IMR-90 (cell line): ENCODE data around the gene SGK2. TPM values are rescaled to one million over a fixed set of nuclear protein-coding genes. Genes with fewer than 3 reads are reported as not detected.

Experiments used
- ATAC-seq: fragments of 200-7000 bp; cut with Tn5 transposase; 2 replicates; pipeline ENCODE4 v1.9.1; 2020; ENCODE audit warnings: low read depth, mild to moderate bottlenecking, moderate library complexity
- BruUV-seq: library from RNA; stranded (reverse); fragments of 400-500 nt; replicated peaks from 2 replicates; lab custom pipeline; 2021; lab: Mats Ljungman, UMichigan
- CTCF ChIA-PET: fragments of 300-600 bp; formaldehyde crosslinking; extraction: SDS; loops from one replicate; lab custom pipeline; 2021; ENCODE audit warnings: antibody characterized with exemption; lab: Yijun Ruan, JAX
- POLR2A ChIA-PET: fragments of 300-600 bp; sonication (Branson Sonifier 250); formaldehyde crosslinking; loops from one replicate; lab custom pipeline; 2022; ENCODE audit warnings: antibody characterized with exemption; ENCODE audit not compliant: unreplicated experiment; lab: Charles Lee
- DNase-seq: peaks from one replicate; pipeline ENCODE4 v3.0.0; 2013
- H2AFZ ChIP-seq: replicated peaks from 2 replicates; pipeline ENCODE3; 2013; ENCODE audit warnings: low read length, mild to moderate bottlenecking; ENCODE audit not compliant: poor library complexity
- H2AK5ac ChIP-seq: 2 replicates; pipeline ENCODE4 v1.6.1; 2013; ENCODE audit warnings: low read depth, low read length, inconsistent platforms
- H2AK9ac ChIP-seq: replicated peaks from 2 replicates; pipeline ENCODE3; 2013; ENCODE audit warnings: mild to moderate bottlenecking, low read depth, low read length, moderate library complexity; ENCODE audit not compliant: poor library complexity
- H2BK120ac ChIP-seq: 2 replicates; pipeline ENCODE4 v1.6.1; 2013; ENCODE audit warnings: low read depth, low read length, inconsistent platforms
- H2BK15ac ChIP-seq: 3 replicates; pipeline ENCODE4 v1.6.1; 2013; ENCODE audit warnings: low read depth, low read length, inconsistent platforms
- H2BK20ac ChIP-seq: 2 replicates; pipeline ENCODE4 v1.6.1; 2013; ENCODE audit warnings: low read depth, mild to moderate bottlenecking, inconsistent platforms, low read length, moderate library complexity
- H2BK5ac ChIP-seq: 2 replicates; pipeline ENCODE4 v1.6.1; 2013; ENCODE audit warnings: mild to moderate bottlenecking, low read depth, low read length, inconsistent platforms; ENCODE audit not compliant: poor library complexity, severe bottlenecking
- H3K14ac ChIP-seq: replicated peaks from 2 replicates; pipeline ENCODE4 v1.6.1; 2013; ENCODE audit warnings: low read depth, low read length, inconsistent platforms
- H3K18ac ChIP-seq: 2 replicates; pipeline ENCODE4 v1.6.1; 2013; ENCODE audit warnings: low read depth, low read length, control low read depth
- H3K23ac ChIP-seq: 2 replicates; pipeline ENCODE4 v1.6.1; 2013; ENCODE audit warnings: low read depth, low read length, inconsistent platforms
- H3K27ac ChIP-seq: 2 replicates; pipeline ENCODE4 v1.5.1; 2013; ENCODE audit warnings: mild to moderate bottlenecking, control low read depth, low read length; ENCODE audit not compliant: insufficient read depth
- H3K27me3 ChIP-seq: 2 replicates; pipeline ENCODE4 v1.6.1; 2013; ENCODE audit warnings: low read length; ENCODE audit not compliant: control insufficient read depth, insufficient read depth
- H3K36me3 ChIP-seq: 2 replicates; pipeline ENCODE4 v1.6.1; 2013; ENCODE audit warnings: low read length, mixed read lengths; ENCODE audit not compliant: control insufficient read depth, insufficient read depth
- H3K4ac ChIP-seq: 2 replicates; pipeline ENCODE4 v1.6.1; 2013; ENCODE audit warnings: low read depth, low read length, inconsistent platforms
- H3K4me1 ChIP-seq: 2 replicates; pipeline ENCODE4 v1.6.1; 2013; ENCODE audit warnings: low read length, mixed read lengths; ENCODE audit not compliant: control insufficient read depth, insufficient read depth
- H3K4me2 ChIP-seq: 2 replicates; pipeline ENCODE4 v1.6.1; 2013; ENCODE audit warnings: low read depth, mild to moderate bottlenecking, control low read depth, low read length, moderate library complexity
- H3K4me3 ChIP-seq: 2 replicates; pipeline ENCODE4 v1.5.1; 2013; ENCODE audit warnings: low read depth, mild to moderate bottlenecking, control low read depth, low read length, moderate library complexity; ENCODE audit not compliant: insufficient read depth
- H3K56ac ChIP-seq: 2 replicates; pipeline ENCODE4 v1.6.1; 2013; ENCODE audit warnings: low read length, inconsistent platforms; ENCODE audit not compliant: insufficient read depth; ENCODE audit errors: extremely low read depth
- H3K79me1 ChIP-seq, 2 experiments: 2 replicates each; pipeline ENCODE4 v1.6.1; 2013; ENCODE audit warnings: low read length in 2 of 2, inconsistent platforms in 1 of 2, low read depth in 1 of 2
- H3K9ac ChIP-seq: 2 replicates; pipeline ENCODE4 v1.6.1; 2013; ENCODE audit warnings: low read depth, low read length, control low read depth
- H3K9me1 ChIP-seq: 2 replicates; pipeline ENCODE4 v1.6.1; 2013; ENCODE audit warnings: low read length, inconsistent platforms; ENCODE audit not compliant: insufficient read depth
- H3K9me3 ChIP-seq: 2 replicates; pipeline ENCODE4 v1.6.1; 2013; ENCODE audit warnings: low read length; ENCODE audit not compliant: control insufficient read depth, insufficient read depth
- H4K20me1 ChIP-seq: 2 replicates; pipeline ENCODE4 v1.6.1; 2013; ENCODE audit warnings: low read length, inconsistent platforms; ENCODE audit not compliant: insufficient read depth
- H4K5ac ChIP-seq: 2 replicates; pipeline ENCODE4 v1.6.1; 2013; ENCODE audit warnings: mild to moderate bottlenecking, low read depth, low read length, control low read depth
- H4K8ac ChIP-seq, 2 experiments: 2 replicates each; pipeline ENCODE4 v1.6.1; 2013; ENCODE audit warnings: low read depth in 2 of 2, low read length in 2 of 2, control low read depth in 1 of 2, inconsistent platforms in 1 of 2
- H4K91ac ChIP-seq: 2 replicates; pipeline ENCODE4 v1.6.1; 2013; ENCODE audit warnings: low read depth, low read length, inconsistent platforms; ENCODE audit not compliant: insufficient read depth
- CEBPB ChIP-seq: IDR thresholded peaks from 2 replicates; pipeline ENCODE4 v1.6.1; 2012; ENCODE audit warnings: low read depth, low read length, improper control_type of control experiment
- CHD1 ChIP-seq: IDR thresholded peaks from 2 replicates; pipeline ENCODE4 v1.6.1; 2012; ENCODE audit warnings: low read depth, low read length, improper control_type of control experiment
- MAZ ChIP-seq: IDR thresholded peaks from 2 replicates; pipeline ENCODE4 v1.6.1; 2012; ENCODE audit warnings: low read depth, mild to moderate bottlenecking, low read length, improper control_type of control experiment, moderate library complexity, borderline replicate concordance
- RAD21 ChIP-seq: IDR thresholded peaks from 2 replicates; pipeline ENCODE4 v1.6.1; 2012; ENCODE audit warnings: low read length, improper control_type of control experiment
- RFX5 ChIP-seq: IDR thresholded peaks from 2 replicates; pipeline ENCODE4 v1.8.0; 2012; ENCODE audit warnings: low read depth, mild to moderate bottlenecking, low read length, moderate library complexity
- whole genome bisulfite sequencing, 2 experiments: methylation state at CpG; one replicate each; pipeline versions ENCODE4 v1.1.5 to v1.1.7; 2013; ENCODE audit warnings: missing lambda C conversion rate in 2 of 2; ENCODE audit not compliant: insufficient read length in 1 of 2; ENCODE audit errors: extremely low coverage in 2 of 2; 5-methylcytosine and 5-hydroxymethylcytosine counted together
- dilution Hi-C: fragments of 300-500 bp; cut with HindIII; formaldehyde crosslinking; loops from one replicate; pipeline ENCODE4 v1.14.3; 2018; ENCODE audit warnings: low sequenced_read_pairs; ENCODE audit not compliant: unreplicated experiment
- in situ Hi-C: fragments of 300-500 bp; cut with MboI; formaldehyde crosslinking; loops from 3 replicates; pipeline ENCODE4 v1.14.3; 2019; ENCODE audit warnings: low sequenced_read_pairs, inconsistent platforms, mixed read lengths
- intact Hi-C: fragments of 100-400 bp; cut with micrococcal nuclease; formaldehyde crosslinking; loops from 2 replicates; pipeline ENCODE4 v1.10.0; 2022
- polyA plus RNA-seq, 3 experiments: library from polyadenylated mRNA; depleted of rRNA; stranded (reverse); fragments of >200 nt; gene quantifications; 2 replicates each; pipeline ENCODE4 v1.2.3, GENCODE V29; 2012; ENCODE audit warnings: low replicate concordance in 1 of 3
- total RNA-seq: library from RNA; depleted of rRNA; stranded (reverse); fragments of >200 nt; gene quantifications from 2 replicates; pipeline ENCODE4 v1.2.3, GENCODE V29; 2012

SGK2 gene
- total and polyA plus RNA-seq, 2 of the 4 experiments (the other 2 are of a cell fraction), result under 0.01 to 0.10 TPM

- no peak for TF ChIP-seq RAD21
Measured at GRCh38 chr20:43541214-43541613, 17.6 kb upstream of the SGK2 start (continued).

GRCh38 chr20:43542161-43542560 lies 16.7 kb upstream of the SGK2 start:
- Histone ChIP-seq H4K91ac (no peak overlapping the region), H4K20me1 (no peaks in the 10 kb centered on the region), H3K79me1 (no peaks in the 10 kb centered on the region), H3K9ac (no peak overlapping the region), H3K56ac (no peak overlapping the region), H4K5ac (no peak overlapping the region), H4K8ac (no peak overlapping the region), H3K23ac (no peak overlapping the region), H2BK5ac (no peak overlapping the region), H3K18ac (no peak overlapping the region), H3K9me3 (peaks cover under 1% of the 10 kb centered on the region; the same call in 1 of the 2 replicates), H3K4me1 (no peaks in the 10 kb centered on the region; the same call in 1 of the 2 replicates), H3K9me1 (no peaks in the 10 kb centered on the region; the same call in 1 of the 2 replicates), H2BK15ac (no peak overlapping the region), H3K4ac (no peak overlapping the region), H3K14ac (no peak overlapping the region), H2AFZ (no peak overlapping the region), H2AK5ac (no peak overlapping the region), H3K27ac (no peak overlapping the region), H2AK9ac (no peak overlapping the region), H3K27me3 (no peaks in the 10 kb centered on the region; the same call in 1 of the 2 replicates), H2BK120ac (no peak overlapping the region), H3K36me3 (no peaks in the 10 kb centered on the region), H3K4me3 (no peak overlapping the region), H3K4me2 (no peak overlapping the region), H2BK20ac (no peak overlapping the region)
- no TSS peak for BruUV-seq
- in situ Hi-C loops, result no loop called here
- no CpG with 5 or more reads among the region's 5 CpGs for WGBS, 2 experiments
- dilution Hi-C loops, result no loop called here
- TF ChIP-seq MAZ, result no peak
- TF ChIP-seq CEBPB, result no peak
- no peak for TF ChIP-seq CHD1
- no peak for TF ChIP-seq RFX5
- ATAC-seq, result no peak
- POLR2A ChIA-PET, result no interaction called here
- DNase-seq, result no peak
- intact Hi-C loops, result no loop called here
- CTCF ChIA-PET, result interaction anchor here (0.8 kb wide), 1 partner anchor 150 kb away, joined by 3 read pairs; no protein-coding TSS in a partner anchor
